Adrenal gland (tissue), 5 donors: ENCODE results near the gene BCL2L1.

ENCODE experiments used
- POLR2A ChIP-seq, 2 donors: fragments of 450-650 bp; IDR thresholded peaks; one replicate each; pipeline ENCODE4 v1.6.1; 2017; ENCODE audit warnings: antibody characterized with exemption in 2 of 2, mild to moderate bottlenecking in 2 of 2, moderate library complexity in 1 of 2
- TF ChIP-seq, protein P1 (sequence below), 6 experiments: fragments of 450-650 bp in 4 of 6; fragments of 200-600 bp in 2 of 6; sonication (generic) in 1 of 6; IDR thresholded peaks; 1 replicate in 5 of 6; 2 replicates in 1 of 6; pipeline versions ENCODE4 v1.5.1 to v1.8.0; 2016 to 2021; ENCODE audit warnings: antibody characterized with exemption in 6 of 6, mild to moderate bottlenecking in 2 of 6, moderate library complexity in 1 of 6
- donor health status: DM: no; HTN: no; CAD: no.

- TF ChIP-seq, protein P1, sequence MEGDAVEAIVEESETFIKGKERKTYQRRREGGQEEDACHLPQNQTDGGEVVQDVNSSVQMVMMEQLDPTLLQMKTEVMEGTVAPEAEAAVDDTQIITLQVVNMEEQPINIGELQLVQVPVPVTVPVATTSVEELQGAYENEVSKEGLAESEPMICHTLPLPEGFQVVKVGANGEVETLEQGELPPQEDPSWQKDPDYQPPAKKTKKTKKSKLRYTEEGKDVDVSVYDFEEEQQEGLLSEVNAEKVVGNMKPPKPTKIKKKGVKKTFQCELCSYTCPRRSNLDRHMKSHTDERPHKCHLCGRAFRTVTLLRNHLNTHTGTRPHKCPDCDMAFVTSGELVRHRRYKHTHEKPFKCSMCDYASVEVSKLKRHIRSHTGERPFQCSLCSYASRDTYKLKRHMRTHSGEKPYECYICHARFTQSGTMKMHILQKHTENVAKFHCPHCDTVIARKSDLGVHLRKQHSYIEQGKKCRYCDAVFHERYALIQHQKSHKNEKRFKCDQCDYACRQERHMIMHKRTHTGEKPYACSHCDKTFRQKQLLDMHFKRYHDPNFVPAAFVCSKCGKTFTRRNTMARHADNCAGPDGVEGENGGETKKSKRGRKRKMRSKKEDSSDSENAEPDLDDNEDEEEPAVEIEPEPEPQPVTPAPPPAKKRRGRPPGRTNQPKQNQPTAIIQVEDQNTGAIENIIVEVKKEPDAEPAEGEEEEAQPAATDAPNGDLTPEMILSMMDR (IDR thresholded peaks at IDR 0.05): peak in 3 of 6 experiments; percentile 30 to 53 (median 40)
- TF ChIP-seq POLR2A (IDR thresholded peaks at IDR 0.05): no peak
Observed at GRCh38 chr20:31723069-31723318, 326 bp upstream of the BCL2L1 start.
